Fibroblast of pulmonary artery (primary cell): ENCODE data around the gene PLEKHJ1.

ENCODE experiments used
- DNase-seq: peaks from one replicate; pipeline ENCODE4 v3.0.0-alpha.2; 2010; ENCODE audit warnings: low read depth
- H3K4me3 ChIP-seq: replicated peaks from 2 replicates; pipeline ENCODE4 v1.5.1; 2011; ENCODE audit warnings: low read depth, mild to moderate bottlenecking, control low read depth, low read length, moderate library complexity
- TF ChIP-seq, protein P1 (sequence below): IDR thresholded peaks from 2 replicates; pipeline ENCODE4 v1.5.1; 2011; ENCODE audit warnings: mild to moderate bottlenecking, control low read depth, low read length, inconsistent platforms; ENCODE audit errors: missing control alignments

PLEKHJ1 gene

DNA sequence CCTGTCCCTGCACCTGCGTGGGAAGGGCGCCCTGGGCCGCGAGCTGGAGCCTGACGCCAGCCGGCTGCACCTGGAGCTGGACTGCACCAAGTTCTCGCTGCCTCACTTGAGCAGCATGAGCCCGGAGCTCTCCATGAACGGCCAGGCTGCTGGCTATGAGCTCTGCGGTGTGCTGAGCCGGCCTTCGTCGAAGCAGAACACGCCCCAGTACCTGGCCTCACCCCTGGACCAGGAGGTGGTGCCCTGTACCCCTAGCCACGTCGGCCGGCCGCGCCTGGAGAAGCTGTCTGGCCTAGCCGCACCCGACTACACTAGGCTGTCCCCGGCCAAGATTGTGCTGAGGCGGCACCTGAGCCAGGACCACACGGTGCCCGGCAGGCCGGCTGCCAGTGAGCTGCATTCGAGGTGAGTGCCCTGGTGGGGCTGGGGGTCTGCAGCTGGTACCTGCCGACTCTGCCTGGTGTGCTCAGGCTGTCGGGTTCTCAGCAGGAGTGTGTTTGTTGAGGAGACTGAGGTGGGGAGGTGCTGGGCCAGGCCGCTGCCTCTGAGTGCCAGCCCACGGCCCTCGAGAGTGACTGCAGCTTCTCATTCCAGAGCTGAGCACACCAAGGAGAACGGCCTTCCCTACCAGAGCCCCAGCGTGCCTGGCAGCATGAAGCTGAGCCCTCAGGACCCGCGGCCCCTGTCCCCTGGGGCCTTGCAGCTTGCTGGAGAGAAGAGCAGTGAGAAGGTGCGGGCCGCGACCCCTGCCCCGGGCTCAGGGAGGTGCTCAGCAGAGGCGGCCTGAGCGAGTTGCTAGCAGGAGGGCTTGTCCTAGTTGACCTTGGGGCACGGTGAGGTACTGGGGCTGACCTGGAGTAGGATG, 19.5 kb downstream of the PLEKHJ1 start:
- TF ChIP-seq, protein P1, sequence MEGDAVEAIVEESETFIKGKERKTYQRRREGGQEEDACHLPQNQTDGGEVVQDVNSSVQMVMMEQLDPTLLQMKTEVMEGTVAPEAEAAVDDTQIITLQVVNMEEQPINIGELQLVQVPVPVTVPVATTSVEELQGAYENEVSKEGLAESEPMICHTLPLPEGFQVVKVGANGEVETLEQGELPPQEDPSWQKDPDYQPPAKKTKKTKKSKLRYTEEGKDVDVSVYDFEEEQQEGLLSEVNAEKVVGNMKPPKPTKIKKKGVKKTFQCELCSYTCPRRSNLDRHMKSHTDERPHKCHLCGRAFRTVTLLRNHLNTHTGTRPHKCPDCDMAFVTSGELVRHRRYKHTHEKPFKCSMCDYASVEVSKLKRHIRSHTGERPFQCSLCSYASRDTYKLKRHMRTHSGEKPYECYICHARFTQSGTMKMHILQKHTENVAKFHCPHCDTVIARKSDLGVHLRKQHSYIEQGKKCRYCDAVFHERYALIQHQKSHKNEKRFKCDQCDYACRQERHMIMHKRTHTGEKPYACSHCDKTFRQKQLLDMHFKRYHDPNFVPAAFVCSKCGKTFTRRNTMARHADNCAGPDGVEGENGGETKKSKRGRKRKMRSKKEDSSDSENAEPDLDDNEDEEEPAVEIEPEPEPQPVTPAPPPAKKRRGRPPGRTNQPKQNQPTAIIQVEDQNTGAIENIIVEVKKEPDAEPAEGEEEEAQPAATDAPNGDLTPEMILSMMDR: no peak
- DNase-seq: no peak
- H3K4me3 ChIP-seq: no peak overlapping the region

DNA sequence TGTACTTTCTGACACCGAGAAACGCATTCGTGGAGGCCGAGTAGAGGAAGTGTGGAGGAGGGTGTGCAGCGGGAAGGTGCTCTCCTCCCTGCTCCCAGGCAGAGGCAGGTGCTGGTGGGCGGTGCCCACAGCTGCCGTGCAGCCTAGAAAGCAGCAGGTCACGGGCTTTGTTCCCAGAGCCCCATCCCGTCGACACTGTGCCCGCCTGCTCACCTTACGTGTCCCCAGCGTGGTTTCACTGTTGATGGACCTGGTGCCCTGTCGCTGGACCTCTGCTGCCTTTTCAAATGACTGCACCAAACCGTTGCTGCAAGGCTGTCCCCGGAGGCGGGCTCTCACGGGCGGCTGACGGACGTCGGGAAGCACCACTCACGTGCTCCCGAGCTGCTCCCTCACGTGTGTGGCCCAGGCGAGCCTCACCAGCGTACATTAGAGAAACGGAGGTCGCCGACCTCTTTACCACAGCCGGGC, 20.8 kb downstream of the PLEKHJ1 start:
- no peak overlapping the region for H3K4me3 ChIP-seq
- TF ChIP-seq, protein P1: no peak
- no peak for DNase-seq

DNA sequence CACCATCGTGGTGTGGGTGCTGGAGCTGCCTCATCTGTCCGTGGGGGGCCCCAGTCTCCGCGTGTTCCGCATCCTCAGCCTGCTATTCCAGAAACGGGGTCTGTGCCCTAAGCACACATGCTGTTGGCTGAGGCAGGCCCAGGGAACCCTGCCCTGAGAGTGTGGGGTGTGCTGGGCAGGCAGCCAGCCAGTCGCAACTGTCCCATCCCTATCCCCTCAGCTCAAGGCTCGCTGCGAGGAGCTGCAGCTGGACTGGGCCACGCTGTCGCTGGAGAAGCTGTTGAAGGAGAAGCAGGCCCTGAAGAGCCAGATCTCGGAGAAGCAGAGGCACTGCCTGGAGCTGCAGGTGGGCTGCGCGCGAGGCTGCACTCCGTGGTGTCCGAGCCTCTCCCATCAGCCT, 21.9 kb downstream of the PLEKHJ1 start:
- H3K4me3 ChIP-seq: no peak overlapping the region
- TF ChIP-seq, protein P1: no peak
- no peak for DNase-seq

DNA sequence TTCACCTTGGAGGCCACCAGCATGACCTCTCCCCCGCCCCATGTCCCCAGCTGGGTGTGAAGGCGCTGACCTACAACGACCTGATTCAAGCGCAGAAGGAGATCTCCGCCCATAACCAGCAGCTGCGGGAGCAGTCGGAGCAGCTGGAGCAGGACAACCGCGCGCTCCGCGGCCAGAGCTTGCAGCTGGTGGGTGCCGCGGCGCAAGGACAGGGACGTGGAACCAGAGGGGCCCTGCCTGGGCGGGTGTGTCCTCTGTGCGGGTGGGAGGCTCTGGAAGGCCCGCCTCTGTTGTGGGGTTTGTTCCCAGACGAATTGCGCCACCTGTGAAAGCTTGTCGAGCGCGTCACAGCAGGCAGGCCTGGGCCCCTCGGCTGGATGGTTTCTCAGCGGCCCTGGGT, 22.3 kb downstream of the PLEKHJ1 start:
- TF ChIP-seq, protein P1: no peak
- H3K4me3 ChIP-seq: no peak overlapping the region
- DNase-seq: no peak

DNA sequence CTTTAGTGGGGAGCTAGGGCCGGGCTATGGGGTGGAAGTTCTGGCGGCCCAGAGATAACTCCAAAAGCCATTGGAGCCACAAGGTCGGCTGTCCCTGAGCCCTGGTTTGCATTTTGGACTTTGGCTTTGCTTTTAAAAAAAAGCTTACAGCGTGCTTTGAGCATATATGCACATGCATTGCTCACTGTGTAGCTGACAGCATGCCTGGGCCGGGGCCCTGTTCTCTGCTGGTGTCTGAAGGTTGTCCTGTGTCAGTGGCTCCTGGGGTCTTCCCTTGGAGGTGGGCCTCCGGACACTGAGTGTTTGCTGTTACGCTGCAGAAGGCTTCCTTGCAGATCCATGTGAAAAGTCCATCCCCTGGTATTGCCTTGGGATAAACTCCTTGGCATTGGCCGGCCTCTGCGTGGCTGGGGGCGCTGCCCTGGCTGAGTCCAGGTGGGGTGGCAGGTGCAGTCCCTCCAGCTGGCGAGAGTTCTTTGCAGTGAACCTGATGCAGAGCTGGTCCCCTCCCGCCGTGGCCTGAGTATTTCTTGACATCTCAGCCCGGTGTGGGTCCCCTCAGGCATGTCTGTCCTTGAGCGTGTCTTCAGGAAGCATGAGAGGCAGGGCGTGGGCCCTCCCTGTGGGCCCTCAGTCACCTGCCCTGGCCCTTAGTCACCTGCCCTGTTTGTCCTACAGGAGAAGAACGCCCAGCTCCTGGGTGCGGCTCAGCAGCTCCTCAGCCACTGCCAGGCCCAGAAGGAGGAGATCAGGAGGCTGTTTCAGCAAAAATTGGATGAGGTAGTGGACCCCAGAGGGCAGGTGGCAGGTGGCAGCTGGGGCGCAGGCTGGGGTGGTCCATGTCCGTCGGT, 23.0 kb downstream of the PLEKHJ1 start:
- DNase-seq: no peak
- TF ChIP-seq, protein P1: no peak
- no peak overlapping the region for H3K4me3 ChIP-seq

DNA sequence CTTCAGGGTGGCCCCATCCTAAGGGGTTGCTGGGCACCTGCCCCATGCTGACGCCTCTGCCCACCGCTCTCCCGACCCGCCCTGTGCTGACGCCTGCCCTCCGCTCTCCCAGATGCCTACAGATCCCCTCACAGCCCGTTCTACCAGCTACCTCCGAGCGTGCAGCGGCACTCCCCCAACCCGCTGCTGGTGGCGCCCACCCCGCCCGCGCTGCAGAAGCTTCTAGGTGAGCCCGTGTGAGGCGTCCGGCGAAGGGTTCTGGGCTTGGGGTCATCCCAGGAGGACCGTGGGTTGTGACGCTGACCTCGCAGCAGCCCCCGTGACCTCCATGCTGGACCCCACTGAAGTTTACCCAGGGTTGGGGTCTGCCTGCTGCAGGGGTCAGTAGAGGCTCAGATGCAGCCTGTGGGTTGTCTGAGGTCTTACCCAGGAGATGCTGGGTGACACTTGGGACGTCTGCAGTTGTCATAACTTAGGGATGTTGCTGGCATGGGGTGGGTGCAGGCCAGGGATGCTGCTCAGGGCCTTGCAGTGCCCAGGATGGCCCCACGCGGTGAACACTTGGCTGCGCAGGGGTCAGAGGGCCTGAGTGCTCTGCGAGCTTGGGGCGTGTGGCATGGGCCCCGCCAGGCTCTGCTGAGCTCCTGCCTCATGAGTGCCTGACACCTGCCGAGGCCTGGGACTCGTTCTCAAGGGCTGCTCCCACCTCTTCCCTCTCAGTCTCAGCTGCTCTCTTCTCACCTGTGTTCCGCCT, 25.0 kb downstream of the PLEKHJ1 start:
- H3K4me3 ChIP-seq: no peak overlapping the region
- TF ChIP-seq, protein P1: no peak
- DNase-seq: no peak
